HL-60 (cell line): ENCODE results near the gene ZBTB34.

Experiments used
- DNase-seq, 2 experiments: peaks; one replicate each; pipeline ENCODE4 v3.0.0-alpha.2; 2010 to 2020; ENCODE audit warnings: low read depth in 1 of 2, low spot score in 1 of 2
- H3K27ac ChIP-seq: fragments of 250-450 bp; sonication (Bioruptor Pico); replicated peaks from 2 replicates; pipeline ENCODE4 v1.5.1; 2020; ENCODE audit warnings: mild to moderate bottlenecking, moderate library complexity
- H3K27me3 ChIP-seq: fragments of 250-450 bp; sonication (Bioruptor Pico); 2 replicates; pipeline ENCODE4 v1.5.1; 2021; ENCODE audit warnings: mild to moderate bottlenecking, moderate library complexity; ENCODE audit not compliant: insufficient read depth, poor library complexity, severe bottlenecking
- H3K4me3 ChIP-seq: replicated peaks from 2 replicates; pipeline ENCODE4 v1.5.1; 2011; ENCODE audit warnings: mild to moderate bottlenecking, control low read depth, low read length; ENCODE audit not compliant: insufficient read depth
- GABPA ChIP-seq: IDR thresholded peaks from 2 replicates; pipeline ENCODE4 v1.6.1; 2012; ENCODE audit warnings: low read depth
- POLR2AphosphoS5 ChIP-seq: IDR thresholded peaks from 2 replicates; pipeline ENCODE4 v1.6.1; 2012; ENCODE audit warnings: low read depth
- SPI1 ChIP-seq: IDR thresholded peaks from 2 replicates; pipeline ENCODE4 v1.6.1; 2012; ENCODE audit warnings: low read depth, mild to moderate bottlenecking, borderline replicate concordance
- TF ChIP-seq, protein P1 (sequence below): IDR thresholded peaks from 2 replicates; pipeline ENCODE4 v1.6.1; 2012; ENCODE audit warnings: low read depth; ENCODE audit not compliant: insufficient replicate concordance
- TF ChIP-seq, protein P2 (sequence below): IDR thresholded peaks from one replicate; pipeline ENCODE4 v1.5.1; 2011; ENCODE audit warnings: low read length, control low read depth, inconsistent platforms; ENCODE audit not compliant: insufficient read depth

The ZBTB34 gene

DNA sequence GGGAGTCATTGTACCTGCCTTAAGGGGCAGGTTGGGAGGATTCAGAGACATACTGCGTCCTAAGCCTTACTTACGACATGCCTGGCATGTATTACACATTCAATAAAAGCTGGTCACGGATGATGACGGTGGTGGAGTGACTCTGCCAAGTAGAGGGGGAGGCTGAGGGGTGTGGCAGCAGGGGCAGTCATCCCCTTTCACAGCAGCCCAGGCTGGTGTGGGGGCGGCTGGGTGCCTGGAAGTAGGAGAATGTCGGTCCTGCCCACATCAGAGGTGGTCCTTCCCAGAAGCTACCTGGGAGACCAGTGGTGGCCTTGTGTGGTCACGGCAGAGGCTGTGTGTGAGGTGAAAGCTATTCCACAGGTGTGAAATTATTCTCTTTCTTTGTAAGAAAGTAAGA is 8.9 kb downstream of the ZBTB34 start:
- Histone ChIP-seq H3K27ac (no peak overlapping the region), H3K4me3 (no peak overlapping the region), H3K27me3 (no peaks in the 10 kb centered on the region)
- TF ChIP-seq GABPA (no peak), POLR2AphosphoS5 (no peak), SPI1 (no peak)
- TF ChIP-seq, protein P1, sequence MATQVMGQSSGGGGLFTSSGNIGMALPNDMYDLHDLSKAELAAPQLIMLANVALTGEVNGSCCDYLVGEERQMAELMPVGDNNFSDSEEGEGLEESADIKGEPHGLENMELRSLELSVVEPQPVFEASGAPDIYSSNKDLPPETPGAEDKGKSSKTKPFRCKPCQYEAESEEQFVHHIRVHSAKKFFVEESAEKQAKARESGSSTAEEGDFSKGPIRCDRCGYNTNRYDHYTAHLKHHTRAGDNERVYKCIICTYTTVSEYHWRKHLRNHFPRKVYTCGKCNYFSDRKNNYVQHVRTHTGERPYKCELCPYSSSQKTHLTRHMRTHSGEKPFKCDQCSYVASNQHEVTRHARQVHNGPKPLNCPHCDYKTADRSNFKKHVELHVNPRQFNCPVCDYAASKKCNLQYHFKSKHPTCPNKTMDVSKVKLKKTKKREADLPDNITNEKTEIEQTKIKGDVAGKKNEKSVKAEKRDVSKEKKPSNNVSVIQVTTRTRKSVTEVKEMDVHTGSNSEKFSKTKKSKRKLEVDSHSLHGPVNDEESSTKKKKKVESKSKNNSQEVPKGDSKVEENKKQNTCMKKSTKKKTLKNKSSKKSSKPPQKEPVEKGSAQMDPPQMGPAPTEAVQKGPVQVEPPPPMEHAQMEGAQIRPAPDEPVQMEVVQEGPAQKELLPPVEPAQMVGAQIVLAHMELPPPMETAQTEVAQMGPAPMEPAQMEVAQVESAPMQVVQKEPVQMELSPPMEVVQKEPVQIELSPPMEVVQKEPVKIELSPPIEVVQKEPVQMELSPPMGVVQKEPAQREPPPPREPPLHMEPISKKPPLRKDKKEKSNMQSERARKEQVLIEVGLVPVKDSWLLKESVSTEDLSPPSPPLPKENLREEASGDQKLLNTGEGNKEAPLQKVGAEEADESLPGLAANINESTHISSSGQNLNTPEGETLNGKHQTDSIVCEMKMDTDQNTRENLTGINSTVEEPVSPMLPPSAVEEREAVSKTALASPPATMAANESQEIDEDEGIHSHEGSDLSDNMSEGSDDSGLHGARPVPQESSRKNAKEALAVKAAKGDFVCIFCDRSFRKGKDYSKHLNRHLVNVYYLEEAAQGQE = no peak
- TF ChIP-seq, protein P2, sequence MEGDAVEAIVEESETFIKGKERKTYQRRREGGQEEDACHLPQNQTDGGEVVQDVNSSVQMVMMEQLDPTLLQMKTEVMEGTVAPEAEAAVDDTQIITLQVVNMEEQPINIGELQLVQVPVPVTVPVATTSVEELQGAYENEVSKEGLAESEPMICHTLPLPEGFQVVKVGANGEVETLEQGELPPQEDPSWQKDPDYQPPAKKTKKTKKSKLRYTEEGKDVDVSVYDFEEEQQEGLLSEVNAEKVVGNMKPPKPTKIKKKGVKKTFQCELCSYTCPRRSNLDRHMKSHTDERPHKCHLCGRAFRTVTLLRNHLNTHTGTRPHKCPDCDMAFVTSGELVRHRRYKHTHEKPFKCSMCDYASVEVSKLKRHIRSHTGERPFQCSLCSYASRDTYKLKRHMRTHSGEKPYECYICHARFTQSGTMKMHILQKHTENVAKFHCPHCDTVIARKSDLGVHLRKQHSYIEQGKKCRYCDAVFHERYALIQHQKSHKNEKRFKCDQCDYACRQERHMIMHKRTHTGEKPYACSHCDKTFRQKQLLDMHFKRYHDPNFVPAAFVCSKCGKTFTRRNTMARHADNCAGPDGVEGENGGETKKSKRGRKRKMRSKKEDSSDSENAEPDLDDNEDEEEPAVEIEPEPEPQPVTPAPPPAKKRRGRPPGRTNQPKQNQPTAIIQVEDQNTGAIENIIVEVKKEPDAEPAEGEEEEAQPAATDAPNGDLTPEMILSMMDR = no peak
- DNase-seq = no peak

DNA sequence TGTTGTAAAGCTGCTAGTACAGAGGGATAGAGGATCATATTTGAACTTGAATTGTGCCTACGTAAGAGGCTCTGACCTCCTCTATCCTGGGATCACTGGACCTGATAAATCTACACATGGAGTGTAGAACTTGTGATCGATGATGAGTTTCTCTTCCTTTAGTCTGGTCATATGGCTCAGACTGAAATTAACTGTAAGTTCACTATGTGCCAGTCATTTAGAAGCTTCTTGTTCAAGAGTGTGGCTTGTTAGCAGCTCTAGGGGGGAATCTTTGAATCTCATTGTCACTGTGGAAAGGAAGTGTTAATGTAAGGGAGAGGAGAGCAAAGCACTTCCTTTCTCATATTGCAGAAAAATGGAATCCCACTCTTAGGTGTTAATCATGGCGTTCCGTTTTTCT is 12.1 kb downstream of the ZBTB34 start:
- Histone ChIP-seq H3K27ac (no peak overlapping the region), H3K4me3 (no peak overlapping the region), H3K27me3 (no peaks in the 10 kb centered on the region)
- TF ChIP-seq, protein P1 = no peak
- TF ChIP-seq GABPA = no peak
- peak; percentile 5; the same call in 1 of the 2 replicates for TF ChIP-seq SPI1
- TF ChIP-seq POLR2AphosphoS5 = no peak
- TF ChIP-seq, protein P2 = no peak
- DNase-seq = no peak

DNA sequence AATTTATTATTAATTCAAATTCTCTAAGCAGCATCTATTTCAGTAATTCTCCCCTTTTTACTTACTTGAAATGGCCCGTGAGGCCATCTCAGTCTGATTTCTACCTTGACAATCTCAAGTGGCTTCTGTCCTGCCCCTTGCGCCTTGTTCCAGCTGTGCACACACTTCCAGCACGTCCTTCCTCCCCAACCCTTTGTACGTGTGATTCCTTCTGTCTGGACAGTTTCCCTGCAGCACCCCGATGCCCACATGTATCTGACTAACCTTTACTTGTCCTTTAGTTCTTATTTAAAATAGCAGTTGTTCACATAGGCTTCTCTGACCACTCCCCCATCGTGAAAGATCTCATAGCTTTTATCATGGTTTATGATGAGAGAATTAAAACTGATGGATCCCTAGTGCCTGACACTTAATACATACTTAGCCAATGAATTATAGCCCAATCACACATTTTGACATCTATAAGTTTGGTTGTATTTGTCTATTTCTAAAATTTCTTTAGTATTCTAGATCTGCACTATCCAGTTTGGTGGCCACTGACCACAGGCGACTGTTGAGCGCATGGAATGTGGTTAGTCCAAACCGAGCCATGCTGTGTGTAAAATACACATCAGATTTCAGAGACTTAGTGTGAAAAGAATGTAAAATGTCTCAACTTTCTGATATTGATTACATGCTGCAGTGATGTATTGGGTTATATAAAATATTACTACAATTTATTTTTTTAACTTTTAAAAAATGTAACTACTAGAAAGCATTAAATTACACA is 14.3 kb downstream of the ZBTB34 start:
- no peak overlapping the region for H3K4me3 ChIP-seq
- no peak for DNase-seq
- H3K27ac ChIP-seq = no peak overlapping the region
- TF ChIP-seq POLR2AphosphoS5 (no peak), GABPA (no peak), SPI1 (no peak)
- TF ChIP-seq, protein P1 = no peak
- TF ChIP-seq, protein P2 = no peak
- no peaks in the 10 kb centered on the region for H3K27me3 ChIP-seq
